ENCODE measurements around the gene SMG1.
"Not testable (repeated sequence)": the region's sequence is repeated elsewhere in the genome, so short reads cannot be mapped to it uniquely, and the experiment has no call there.

SMG1 gene

DNA sequence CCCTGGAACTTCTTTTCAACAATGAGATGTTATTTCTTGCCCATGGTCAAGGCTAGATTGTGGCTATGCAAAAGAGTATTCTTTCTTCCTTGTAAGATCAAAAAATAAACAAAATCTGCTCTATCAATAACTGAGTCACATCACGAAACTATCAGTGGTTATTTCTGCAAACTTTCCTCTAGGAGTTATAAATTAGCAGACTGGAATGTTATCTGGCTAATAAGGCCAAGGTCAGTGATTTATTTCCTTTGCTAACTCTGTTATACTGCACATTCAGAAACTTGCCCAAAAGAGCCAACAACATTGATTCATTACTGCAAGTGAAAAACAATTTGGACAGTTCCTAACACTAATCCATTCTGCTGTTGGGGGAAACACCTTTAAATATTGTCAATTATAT is 129.8 kb downstream of the SMG1 start:
- DNase-seq, result no peak

DNA sequence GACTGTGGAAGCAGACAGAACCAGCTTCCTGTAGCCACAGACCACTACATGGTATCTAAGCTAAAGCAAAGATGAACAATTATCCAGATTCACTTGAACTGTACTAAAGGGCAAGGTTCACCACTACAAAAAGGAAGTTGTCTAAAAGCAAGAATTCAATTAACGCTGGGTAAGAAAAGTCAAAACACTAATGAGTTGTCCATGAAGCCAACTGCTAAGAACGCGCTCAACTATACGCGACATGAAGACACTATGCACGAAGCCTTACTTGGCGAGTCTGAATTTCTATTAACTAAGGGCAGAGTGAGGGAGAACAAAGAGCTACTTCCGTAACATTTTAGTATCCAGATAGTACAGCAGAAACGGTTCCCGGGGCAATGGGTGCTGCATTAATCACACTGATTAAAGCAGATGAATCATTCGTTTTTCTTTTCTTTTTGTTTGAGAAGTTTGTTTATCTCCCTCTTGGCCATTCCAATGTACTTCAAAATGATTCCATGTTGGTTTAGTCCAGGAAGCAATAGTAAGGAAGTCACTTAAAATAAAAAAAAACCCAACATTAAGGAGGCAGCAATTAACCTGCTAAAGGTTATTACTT is 133.3 kb downstream of the SMG1 start:
- DNase-seq, result no peak

DNA sequence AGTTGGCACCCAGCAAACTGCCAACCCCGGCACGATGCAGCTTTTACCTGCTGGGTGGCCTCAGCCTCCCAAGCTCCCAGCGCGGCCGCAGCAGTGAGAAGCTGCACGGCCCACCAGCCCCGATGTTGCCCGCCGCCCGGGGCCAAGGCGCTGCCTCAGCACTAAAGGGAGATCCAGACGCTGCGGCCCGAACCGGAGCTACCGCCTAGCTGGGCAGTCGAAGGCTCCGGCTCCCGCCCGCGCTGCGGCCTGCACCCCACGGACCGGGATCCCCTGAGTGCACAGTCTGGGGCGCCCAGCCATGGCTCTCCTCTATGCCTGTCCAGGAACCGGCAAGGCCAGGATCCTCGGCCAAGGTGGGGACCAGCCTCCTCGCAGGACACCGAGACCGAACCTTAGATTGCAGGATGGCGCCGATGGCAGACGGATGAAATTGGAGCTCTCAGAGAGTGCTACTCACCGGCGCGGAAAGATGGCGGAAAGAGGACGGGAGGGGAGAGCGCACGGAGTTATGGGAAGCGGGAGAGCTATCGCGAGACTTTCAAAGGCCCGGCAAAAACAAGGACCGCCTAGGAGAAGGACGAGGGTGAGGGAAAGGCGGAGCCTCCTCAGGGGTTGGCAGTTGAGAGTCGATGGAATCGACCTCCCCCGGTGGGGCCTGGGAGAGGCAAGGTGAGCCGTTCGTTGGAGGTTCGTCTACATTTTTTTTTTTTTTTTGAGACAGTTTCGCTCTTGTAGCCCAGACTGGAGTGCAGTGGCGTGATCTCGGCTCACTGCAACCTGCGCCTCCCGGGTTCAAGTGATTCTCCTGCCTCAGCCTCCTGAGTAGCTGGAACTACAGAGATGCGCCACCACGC is 136.1 kb downstream of the SMG1 start, which contains the start of gene RPS15A:
RPS15A (minus strand) TSS at position 485 of the 857 bp plus-strand sequence. CDS start 1,221 bp downstream, outside the sequence.
- DNase-seq, result peak; percentile 88

DNA sequence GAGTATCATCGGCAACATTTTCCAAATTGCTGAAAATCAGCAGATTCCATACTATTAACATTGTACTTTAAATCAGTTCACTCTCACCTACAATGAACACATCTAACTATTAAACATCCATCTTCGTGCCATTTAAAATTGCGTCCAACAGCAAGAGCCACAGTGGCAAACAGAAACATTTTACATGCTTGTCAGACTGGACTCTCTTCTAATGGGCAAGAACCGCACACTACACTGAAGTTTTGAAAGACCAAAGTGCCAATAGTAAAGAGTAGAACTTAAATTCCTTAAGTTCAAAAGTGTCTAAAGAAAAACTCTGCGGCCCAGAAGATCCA is 136.7 kb downstream of the SMG1 start:
- no peak for DNase-seq

DNA sequence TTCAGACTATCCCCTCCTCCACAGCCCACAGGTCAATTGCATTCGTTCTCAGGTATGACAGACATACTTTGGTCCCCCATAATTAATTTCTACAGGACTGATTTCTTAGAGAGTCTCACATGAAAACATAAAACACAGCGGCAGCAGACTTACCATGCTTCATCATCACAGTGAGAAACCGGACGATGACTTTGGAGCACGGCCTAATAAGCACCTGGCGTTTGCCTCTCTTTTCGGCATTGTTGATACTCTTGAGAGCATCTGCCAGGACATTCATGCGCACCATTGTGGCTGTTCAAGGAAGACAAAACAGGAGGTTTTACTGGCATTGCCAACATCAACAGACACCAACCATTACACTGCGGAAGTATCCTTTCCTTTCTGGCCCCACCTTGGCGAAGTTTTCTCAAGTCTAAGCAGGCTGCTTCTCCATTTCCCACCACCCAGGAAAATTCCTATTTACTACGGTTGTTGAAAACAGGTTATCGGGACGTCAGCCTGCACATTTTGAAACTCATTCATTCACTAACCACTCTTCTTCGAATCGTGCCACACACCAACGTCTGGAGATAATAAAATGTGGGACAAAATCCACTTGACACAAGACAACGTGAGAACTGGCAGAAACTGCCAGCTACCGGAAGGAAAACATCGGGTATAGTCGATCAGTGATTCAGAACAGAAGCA is 137.2 kb downstream of the SMG1 start:
- no peak for DNase-seq

DNA sequence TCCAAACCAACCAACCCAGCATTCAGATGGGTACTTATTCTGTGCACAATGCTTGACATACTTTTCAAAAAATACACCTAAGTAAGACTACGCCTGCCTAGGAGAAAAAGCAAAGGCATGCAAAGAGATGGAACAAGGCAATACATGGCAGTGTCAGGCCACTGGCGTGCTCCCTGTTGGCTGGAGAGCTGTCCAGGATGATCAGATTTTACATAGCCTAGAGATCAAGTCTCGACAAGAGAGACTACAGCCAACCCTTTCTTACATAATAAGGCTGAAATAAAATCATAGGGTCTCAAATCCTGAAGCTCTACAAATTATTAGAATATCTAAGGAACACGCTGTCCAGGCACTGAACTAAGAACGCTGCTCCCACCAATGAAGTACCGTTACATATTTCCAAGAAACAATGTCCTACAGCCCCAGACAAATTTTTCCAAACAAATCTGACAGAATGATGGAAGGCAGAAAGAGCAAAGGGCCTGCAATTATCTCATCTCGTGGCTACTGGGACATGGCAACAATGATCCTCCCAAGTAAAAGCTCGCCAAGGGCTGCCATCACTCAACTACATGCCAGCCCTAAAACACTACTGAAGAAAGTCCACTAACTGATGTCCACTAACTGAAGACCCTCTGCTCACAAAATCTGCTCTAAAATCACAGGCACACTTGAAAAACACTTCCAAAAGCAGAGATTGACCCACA is 141.1 kb downstream of the SMG1 start:
- no peak for DNase-seq

DNA sequence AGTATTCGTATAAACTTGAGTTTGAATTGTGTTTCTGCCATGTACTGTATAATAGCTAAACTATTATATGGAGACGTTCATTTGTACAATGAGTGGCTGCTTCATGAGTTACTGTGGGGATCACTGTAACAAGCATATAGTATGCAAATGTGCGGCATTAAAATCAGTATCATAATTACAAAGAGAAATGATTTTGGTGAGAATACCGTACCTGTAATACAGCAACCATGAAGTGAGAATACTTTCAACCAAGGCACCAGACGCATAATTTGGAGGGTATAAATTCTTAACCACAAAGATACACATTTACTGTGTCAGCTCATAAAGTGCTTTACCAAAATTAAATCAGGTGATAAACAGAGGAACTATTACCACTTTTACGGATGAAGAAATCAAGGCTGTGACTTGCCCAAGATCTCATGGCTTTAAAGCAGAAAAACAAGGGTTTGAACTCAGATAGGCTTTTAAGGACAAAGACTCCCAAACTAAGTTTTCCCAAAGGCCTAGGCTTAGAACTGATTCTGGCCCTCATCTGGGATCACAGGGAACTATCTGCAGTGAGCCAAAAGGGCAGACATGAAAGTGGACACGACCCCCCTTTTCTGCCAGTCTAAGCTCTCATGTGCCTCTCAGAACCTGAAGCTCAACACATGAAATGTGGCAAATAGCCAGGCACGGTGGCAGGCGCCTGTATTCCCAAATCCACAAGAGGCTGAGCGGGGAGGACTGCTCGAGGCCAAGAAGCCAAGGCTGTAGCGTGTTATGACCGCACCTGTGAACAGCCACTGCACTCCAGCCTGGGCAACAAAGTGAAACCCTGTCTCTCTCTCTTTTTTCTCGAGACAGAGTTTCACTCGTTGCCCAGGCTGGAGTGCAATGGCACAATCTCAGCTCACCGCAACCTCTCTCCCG is 142.5 kb downstream of the SMG1 start:
- DNase-seq, result no peak

DNA sequence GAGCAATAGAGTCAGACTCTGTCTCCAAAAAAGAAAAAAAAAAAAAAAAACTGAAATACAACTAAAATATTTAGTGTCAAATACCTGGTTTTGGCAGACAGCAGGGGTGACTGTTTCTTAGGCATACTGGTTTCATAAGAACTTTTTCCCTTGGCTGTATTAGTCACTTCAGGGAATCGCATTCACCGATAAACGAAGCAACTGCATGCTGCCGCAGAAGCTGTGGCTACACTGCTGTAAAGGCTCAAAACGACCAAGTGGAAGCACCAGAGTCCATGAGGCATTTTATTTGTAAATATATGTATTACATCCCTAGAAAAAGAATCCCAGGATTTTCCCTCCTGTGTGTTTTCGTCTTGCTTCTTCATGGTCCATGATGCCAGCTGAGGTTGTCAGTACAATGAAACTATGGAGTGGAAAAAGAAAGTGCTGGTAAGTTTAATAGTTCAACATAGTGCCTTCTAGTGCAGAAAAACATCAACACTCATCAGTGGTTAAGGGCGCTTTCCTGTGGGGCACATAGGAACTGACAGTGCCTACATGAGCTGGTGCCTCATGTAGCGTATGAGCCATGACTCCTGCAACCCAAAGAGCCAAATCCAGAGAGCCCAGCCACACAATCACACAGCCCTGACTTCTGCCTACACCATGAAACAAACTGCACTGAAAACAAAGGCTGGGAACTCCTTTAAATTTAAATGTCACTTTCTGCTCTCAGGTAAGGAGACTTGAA is 143.3 kb downstream of the SMG1 start:
- no peak for DNase-seq

DNA sequence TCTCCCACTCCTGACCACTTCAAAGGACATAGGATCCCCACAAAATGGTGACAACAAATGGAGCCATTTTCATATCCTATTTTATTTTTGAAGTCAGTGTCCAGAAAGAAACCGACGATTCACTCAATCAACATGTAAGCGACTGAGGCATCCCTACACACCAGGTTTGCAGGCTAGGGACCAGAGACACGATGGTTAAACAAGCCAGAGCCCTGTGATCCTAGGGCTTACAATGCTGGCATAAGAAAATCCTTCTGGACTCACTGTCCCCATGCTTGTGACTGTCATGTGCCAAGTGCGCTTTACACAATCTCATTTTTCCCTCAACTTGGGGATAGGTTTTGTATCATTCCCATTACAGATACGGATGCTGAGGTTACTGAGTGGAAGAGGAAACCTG is 145.0 kb downstream of the SMG1 start:
- DNase-seq, result not testable (repeated sequence)

DNA sequence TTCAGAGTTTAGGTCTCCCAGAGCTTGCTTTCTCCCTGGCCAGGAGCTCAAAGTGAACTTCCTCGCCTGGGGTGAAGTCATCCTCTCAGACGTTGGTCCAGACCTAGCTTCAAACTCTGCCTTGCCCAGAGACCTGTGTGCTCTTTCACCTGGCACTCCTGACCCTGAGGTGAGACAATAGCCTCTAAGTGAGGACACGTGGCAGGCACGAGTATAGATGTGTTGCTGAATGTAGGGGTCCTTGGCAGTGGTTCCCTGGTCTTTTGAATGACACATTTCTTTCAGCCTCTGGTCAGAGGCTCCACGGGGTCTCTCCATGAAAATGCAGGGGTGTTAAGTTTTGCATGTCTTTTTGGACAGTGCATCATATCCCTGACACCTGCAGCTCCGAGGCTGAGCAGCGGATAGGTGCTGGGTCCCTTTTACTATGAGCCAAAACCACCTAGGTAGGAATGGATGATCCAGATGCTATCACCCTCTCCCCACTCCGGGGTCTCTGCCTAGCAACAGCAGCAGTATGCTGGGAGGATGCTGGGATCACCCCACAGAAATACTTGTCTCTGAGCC is 145.7 kb downstream of the SMG1 start:
- not testable (repeated sequence) for DNase-seq

DNA sequence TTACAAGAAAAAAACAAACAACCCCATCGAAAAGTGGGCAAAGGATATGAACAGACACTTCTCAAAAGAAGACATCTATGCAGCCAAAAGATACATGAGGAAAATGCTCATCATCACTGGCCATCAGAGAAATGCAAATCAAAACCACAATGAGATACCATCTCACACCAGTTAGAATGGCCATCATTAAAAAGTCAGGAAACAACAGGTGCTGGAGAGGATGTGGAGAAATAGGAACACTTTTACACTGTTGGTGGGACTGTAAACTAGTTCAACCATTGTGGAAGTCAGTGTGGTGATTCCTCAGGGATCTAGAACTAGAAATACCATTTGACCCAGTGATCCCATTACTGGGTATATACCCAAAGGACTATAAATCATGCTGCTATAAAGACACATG is 148.5 kb downstream of the SMG1 start:
- not testable (repeated sequence) for DNase-seq

DNA sequence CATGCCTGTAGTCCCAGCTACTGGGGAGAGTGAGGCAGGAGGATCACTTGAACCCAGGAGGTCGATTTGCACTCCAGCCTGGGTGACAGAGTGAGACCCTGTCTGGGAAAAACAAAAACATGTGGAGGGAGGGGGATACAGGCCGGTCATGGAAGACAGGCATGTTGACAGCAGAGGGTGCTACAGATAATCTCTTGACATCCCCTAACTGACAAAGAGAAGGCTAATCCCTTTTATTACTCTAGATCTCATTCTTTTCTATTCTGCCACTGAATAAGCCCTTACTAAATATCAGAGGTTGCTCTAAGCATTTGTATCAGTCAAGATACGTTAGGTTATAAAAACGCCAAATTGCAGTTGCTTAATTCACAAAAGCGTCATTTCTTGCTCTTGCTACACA is 149.9 kb downstream of the SMG1 start:
- not testable (repeated sequence) for DNase-seq

DNA sequence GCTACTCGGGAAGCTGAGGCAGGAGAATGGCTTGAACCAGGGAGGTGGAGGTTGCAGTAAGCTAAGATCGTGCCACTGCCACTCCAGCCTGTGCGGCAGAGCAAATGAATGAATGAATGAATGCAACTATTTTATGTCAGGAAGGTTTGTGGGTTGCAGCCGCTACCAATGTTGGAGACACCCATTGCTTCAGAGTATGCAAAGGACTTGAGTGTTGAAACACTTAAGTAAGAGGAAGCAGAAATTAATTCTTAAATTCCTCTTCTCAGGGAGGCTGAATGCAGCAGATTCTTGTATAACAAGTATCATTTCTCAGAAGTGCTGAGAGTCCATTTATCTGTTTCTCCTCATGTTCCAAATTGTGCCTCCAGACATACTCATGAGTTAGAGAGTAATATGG is 151.6 kb downstream of the SMG1 start:
- not testable (repeated sequence) for DNase-seq

DNA sequence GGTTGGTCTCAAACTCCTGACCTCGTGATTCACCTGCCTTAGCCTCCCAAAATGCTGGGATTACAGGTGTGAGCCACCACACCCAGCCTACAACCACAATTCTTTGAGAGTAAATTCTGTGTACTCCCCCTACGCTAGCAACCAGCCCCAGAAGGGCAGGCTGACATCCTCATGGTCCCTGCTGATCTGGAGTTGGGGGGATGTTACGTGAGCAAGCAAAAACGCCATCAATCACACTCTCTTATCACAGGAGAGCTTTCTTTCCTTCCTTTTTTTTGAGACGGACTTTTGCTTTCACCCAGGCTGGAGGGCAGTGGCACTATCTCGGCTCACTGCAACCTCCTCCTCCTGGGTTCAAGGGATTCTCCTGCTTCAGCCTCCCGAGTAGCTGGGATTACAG is 154.0 kb downstream of the SMG1 start:
- not testable (repeated sequence) for DNase-seq

DNA sequence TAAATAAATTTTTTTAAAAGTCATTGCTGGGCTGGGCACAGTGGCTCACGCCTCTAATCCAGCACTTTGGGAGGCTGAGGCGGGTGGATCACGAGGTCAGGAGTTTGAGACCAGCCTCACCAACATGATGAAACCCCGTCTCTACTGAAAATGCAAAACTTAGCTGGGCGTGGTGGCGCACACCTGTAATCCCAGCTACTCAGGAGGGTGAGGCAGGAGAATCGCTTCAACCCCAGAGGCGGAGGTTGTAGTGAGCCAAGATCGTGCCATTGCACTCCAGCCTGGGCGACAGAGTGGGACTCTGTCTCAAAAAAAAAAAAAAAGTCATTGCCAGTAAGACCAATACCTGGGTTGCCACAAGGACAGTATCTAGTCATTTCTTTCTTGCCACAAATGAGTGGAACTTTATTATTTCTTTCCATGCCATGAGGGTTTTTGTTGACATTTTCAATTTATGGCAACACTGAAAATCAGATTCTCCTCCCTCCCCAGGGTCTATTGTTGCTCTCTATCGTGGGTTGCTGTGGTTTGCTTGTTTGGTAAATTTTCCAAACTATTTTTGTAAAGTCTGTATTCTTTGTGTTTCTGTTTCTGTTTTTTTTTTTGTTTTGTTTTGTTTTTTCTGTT is 155.8 kb downstream of the SMG1 start:
- DNase-seq, result not testable (repeated sequence)

DNA sequence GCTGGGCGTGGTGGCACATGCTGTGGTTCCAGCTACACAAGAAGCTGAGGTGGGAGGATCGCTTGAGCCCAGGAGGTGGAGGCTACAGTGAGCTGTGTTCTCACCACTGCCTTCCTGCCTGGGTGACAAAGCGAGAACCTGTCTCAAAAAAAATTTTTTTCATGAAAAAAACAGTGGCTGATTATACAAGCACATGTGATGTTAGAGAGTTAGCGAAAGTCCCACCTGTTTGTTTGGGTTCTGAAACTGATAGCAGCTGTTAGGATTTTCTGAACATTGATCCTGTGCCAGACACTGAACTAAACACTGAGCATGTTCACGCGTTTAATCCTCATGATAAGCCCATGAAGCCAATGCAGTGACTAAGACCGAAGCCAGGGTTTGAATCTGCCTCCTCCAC is 159.0 kb downstream of the SMG1 start:
- DNase-seq, result not testable (repeated sequence)

DNA sequence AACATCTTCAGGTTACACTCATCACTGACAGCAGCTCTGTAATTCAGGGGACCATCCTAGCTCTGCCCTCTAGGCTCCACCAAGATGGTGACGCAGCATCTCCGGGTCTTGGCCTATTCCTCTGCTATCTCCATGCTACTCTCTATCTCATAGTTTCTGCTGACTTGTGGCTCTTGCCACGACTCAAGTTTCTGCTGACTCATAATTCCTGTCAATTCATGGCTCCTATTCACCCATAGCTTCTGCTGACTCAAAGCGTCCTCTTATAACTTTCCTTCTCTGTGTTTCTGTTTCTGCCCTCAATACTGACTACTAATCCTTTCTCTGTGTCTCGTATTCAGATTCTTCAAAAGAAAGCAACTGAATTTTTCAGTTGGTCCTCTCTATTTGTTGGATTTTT is 163.5 kb downstream of the SMG1 start:
- DNase-seq, result not testable (repeated sequence)

DNA sequence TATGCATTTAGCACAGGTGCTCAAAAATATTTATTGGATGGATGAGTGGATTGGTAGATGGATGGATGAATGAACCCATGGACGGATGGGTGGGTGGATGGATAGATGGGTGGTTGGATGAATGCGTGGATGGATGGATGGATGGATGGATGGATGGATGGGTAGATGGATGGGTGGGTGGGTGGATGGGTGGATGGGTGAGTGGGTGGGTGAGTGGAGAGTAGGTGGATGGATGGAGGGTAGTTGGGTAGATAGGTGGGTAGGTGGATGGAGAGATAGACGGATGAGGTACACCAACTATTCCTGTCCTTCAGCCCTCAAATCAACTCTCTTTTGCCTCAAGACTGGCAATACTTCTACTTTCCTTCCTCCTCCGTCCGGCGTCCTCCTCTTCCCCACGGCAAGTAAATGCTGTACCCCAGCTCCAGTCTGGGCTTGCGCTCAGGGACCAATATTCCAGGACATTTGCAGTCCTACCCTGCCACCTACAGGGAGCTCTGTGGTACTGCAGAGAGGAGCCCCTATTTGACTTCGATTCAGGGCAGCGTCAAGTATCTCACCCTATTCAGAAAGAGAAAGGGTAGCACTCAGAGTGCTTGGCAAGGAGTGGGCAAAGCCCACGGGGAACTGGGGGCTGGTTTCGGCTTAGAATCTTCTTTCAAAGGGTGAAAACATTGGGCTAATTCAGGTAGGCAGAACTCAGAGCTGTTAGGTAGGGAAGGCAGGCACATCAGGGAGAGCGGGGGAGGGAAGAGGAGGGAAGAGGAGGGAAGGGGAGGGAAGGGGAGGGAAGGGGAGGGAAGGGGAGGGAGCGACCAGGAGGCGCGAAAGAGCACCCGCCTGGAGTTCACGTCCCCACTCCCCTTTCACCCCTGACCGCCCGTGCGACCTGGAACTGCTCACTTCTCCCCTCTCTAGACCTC is 166.3 kb downstream of the SMG1 start:
- peak; percentile 19 for DNase-seq

DNA sequence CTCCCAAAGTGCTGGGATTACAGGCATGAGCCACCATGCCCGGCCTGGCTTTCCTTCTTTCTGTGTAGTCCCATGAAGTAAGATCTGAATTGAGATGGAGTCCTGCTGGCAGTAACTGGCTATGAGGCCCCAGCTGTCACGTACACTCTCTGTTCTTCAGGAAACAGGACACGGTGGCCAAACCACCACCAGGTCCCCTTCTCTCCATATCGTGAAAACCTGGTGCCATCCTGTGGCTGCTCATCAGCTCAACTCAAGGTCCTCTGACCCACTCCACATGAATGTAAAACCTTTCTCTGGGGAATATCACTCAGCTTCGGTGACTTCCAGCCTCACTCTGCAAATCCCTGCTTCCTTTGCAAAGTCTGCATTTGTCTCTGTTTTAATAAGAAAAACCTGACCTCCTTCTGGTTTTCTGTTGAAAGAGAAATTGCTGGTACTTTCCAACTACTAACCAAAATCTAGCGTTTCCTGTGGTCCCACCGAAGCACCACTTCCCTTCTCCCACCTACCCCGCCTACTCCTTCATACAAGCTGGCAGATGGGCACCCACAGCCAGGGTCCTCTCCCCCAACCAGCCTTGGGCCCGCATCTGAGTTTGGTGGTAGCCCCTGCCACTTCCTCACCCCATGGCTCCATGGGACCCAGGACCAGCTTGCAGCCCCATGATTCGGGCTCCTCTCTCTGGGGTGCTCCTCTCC is 168.1 kb downstream of the SMG1 start:
- not testable (repeated sequence) for DNase-seq

All from effector CD8-positive, alpha-beta T cell (primary cell).